ENCODE data around the gene ADD1.
"Not testable (repeated sequence)": the region's sequence is repeated elsewhere in the genome, so short reads cannot be mapped to it uniquely, and the experiment has no call there.

The ADD1 gene

GRCh38 chr4:2948895-2949781 is 105.5 kb downstream of the ADD1 start:
- H3K4me3 ChIP-seq (ENCODE audit: low read depth, low read length) = no peak overlapping the region
- TF ChIP-seq, protein P1, sequence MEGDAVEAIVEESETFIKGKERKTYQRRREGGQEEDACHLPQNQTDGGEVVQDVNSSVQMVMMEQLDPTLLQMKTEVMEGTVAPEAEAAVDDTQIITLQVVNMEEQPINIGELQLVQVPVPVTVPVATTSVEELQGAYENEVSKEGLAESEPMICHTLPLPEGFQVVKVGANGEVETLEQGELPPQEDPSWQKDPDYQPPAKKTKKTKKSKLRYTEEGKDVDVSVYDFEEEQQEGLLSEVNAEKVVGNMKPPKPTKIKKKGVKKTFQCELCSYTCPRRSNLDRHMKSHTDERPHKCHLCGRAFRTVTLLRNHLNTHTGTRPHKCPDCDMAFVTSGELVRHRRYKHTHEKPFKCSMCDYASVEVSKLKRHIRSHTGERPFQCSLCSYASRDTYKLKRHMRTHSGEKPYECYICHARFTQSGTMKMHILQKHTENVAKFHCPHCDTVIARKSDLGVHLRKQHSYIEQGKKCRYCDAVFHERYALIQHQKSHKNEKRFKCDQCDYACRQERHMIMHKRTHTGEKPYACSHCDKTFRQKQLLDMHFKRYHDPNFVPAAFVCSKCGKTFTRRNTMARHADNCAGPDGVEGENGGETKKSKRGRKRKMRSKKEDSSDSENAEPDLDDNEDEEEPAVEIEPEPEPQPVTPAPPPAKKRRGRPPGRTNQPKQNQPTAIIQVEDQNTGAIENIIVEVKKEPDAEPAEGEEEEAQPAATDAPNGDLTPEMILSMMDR (IDR thresholded peaks at IDR 0.05; ENCODE audit: low read depth, low read length) = peak; percentile 29; the same call in 1 of the 2 replicates

- H3K4me3 ChIP-seq (ENCODE audit: low read depth, low read length) = no peak overlapping the region
- TF ChIP-seq, protein P1 (IDR thresholded peaks at IDR 0.05; ENCODE audit: low read depth, low read length) = no peak
These were observed 106.1 kb downstream of the ADD1 start for GRCh38 chr4:2949782-2950125.

- TF ChIP-seq, protein P1 (IDR thresholded peaks at IDR 0.05; ENCODE audit: low read depth, low read length) = no peak
- no peak overlapping the region for H3K4me3 ChIP-seq (ENCODE audit: low read depth, low read length)
These were observed 106.8 kb downstream of the ADD1 start for GRCh38 chr4:2950221-2950989.

DNA sequence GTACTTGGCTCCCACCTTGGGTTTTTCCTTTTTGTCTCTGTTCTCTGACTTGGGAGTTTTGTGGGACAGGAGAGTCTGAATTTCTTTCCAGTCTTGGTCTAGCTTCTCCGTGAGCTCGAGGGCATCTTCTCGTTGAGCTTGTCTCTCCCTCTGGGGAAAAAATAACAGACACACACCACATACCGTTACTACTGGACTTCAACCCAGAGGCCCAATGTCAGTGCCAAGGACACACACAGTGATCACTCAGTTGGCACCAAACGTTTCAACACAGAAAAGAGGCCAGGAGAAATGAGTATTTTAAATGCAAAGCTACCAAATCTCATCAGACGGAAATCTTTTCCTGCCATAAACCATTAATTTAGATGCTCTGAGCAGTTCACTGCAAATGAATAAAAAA is 109.9 kb downstream of the ADD1 start:
- TF ChIP-seq, protein P1 (IDR thresholded peaks at IDR 0.05; ENCODE audit: low read depth, low read length) = no peak
- H3K4me3 ChIP-seq (ENCODE audit: low read depth, low read length) = no peak overlapping the region

- H3K4me3 ChIP-seq (ENCODE audit: low read depth, low read length) = no peak overlapping the region
- TF ChIP-seq, protein P1 (IDR thresholded peaks at IDR 0.05; ENCODE audit: low read depth, low read length) = no peak
These were observed 110.9 kb downstream of the ADD1 start for GRCh38 chr4:2954358-2955185.

DNA sequence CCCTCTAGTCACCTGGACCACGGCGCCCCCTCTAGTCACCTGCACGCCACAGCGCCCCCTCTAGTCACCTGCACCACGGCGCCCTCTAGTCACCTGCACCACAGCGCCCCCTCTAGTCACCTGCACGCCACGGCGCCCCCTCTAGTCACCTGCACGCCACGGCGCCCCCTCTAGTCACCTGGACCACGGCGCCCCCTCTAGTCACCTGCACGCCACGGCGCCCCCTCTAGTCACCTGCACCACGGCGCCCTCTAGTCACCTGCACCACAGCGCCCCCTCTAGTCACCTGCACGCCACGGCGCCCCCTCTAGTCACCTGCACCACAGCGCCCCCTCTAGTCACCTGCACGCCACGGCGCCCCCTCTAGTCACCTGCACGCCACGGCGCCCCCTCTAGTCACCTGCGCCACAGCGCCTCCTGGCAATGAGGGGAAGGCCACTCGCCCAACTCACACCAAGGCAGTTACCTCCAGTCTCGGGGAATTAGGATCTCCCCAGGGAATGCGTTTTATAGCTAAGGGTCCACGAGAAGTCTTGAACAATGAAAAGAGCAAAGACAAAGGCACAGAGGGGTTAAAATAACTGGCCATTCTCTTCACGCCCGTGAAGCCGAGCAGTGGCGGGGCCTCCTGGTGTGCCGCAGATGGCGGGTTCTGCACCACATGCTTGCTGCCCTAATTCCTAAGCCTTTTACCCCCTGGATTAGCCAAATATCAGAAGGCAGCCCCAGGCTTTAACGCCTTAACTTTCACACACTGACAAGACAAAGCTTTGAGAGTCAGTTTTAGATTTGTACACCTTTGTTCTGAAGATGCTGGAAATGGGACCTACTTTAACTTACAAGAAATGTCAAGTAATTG is 111.8 kb downstream of the ADD1 start:
- not testable (repeated sequence) for H3K4me3 ChIP-seq (ENCODE audit: low read depth, low read length)

- TF ChIP-seq, protein P1 (IDR thresholded peaks at IDR 0.05; ENCODE audit: low read depth, low read length) = no peak
- peak overlapping the region; percentile 5; the same call in 1 of the 2 replicates for H3K4me3 ChIP-seq (ENCODE audit: low read depth, low read length)
These were observed 114.8 kb downstream of the ADD1 start for GRCh38 chr4:2958446-2958845.

DNA sequence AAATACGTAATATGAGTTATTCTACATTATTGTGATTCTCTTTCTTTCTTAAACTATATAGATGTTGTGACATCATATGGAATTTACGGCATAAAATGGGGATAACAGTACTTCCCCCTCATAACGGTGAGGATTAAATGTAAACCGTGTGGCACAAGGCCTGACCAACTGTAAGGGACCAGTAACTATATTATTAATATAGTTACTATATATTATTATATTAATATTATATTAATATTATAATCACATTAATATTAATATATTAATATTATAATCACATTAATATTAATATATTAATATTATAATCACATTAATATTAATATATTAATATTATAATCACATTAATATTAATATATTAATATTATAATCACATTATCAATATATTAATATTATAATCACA is 116.8 kb downstream of the ADD1 start:
- H3K4me3 ChIP-seq (ENCODE audit: low read depth, low read length) = not testable (repeated sequence)
